K562 (cell line): ENCODE measurements around the gene BAZ2A. TPM values are rescaled to one million over a fixed set of nuclear protein-coding genes. Genes with fewer than 3 reads are reported as not detected.
A peak's percentile ranks its signal among the peaks of the same experiment; 100 is the strongest.

ENCODE experiments used
- BMI1 ChIP-seq: fragments of 150-350 bp; IDR thresholded peaks from 2 replicates; pipeline ENCODE4 v1.6.1; 2014; ENCODE audit warnings: low read length
- C11orf30 ChIP-seq: fragments of 450-650 bp; IDR thresholded peaks from 2 replicates; pipeline ENCODE4 v1.6.1; 2016; ENCODE audit warnings: low read depth, mild to moderate bottlenecking
- CEBPB ChIP-seq: fragments of 450-650 bp; IDR thresholded peaks from 2 replicates; pipeline ENCODE4 v1.6.1; 2016; ENCODE audit warnings: missing genetic modification characterization, missing compliant biosample characterization
- CHD1 ChIP-seq: fragments of 200-600 bp; sonication (generic); IDR thresholded peaks from one replicate; pipeline ENCODE4 v1.6.1; 2012; ENCODE audit warnings: mild to moderate bottlenecking, moderate library complexity, low read length, inconsistent platforms
- DIDO1 ChIP-seq: fragments of 450-650 bp; IDR thresholded peaks from 2 replicates; pipeline ENCODE4 v1.6.1; 2016; ENCODE audit warnings: low read depth, missing biosample characterization, missing genetic modification characterization
- FOXM1 ChIP-seq, 2 experiments: fragments of 450-650 bp in 1 of 2; sonication (generic) in 1 of 2; formaldehyde crosslinking in 1 of 2; IDR thresholded peaks; 2 replicates each; pipeline versions ENCODE4 v1.6.1 to v1.9.0; 2017 to 2022; ENCODE audit warnings: low read depth in 2 of 2, mild to moderate bottlenecking in 2 of 2, missing genetic modification reagents in 1 of 2, moderate library complexity in 1 of 2
- MCM7 ChIP-seq, 2 experiments: fragments of 450-650 bp; IDR thresholded peaks; 2 replicates each; pipeline ENCODE4 v1.6.1; 2016 to 2018
- NFIC ChIP-seq: fragments of 450-650 bp; IDR thresholded peaks from 2 replicates; pipeline ENCODE4 v1.6.1; 2017; ENCODE audit warnings: mild to moderate bottlenecking, inconsistent platforms
- PATZ1 ChIP-seq: fragments of 250-450 bp; sonication (Bioruptor Pico); IDR thresholded peaks from 2 replicates; pipeline ENCODE4 v1.5.0; 2020; ENCODE audit warnings: mild to moderate bottlenecking, borderline replicate concordance
- PTRF ChIP-seq: fragments of 450-650 bp; IDR thresholded peaks from 2 replicates; pipeline ENCODE4 v1.6.1; 2016; ENCODE audit warnings: mild to moderate bottlenecking, missing genetic modification characterization, missing compliant biosample characterization
- RBM39 ChIP-seq: fragments of 200-400 bp; formaldehyde crosslinking; optimal IDR thresholded peaks from 2 replicates; pipeline ENCODE3; 2018; ENCODE audit warnings: low read depth, low read length
- SIN3A ChIP-seq, 2 experiments: fragments of 150-350 bp in 1 of 2; IDR thresholded peaks; 2 replicates each; pipeline ENCODE4 v1.6.1; 2011 to 2016; ENCODE audit warnings: borderline replicate concordance in 2 of 2, low read depth in 2 of 2, low read length in 2 of 2, mild to moderate bottlenecking in 2 of 2, moderate library complexity in 2 of 2; ENCODE audit not compliant: control insufficient read depth in 1 of 2
- TGIF2 ChIP-seq: sonication (generic); formaldehyde crosslinking; IDR thresholded peaks from 2 replicates; pipeline ENCODE4 v1.8.1; 2022; ENCODE audit warnings: mild to moderate bottlenecking, missing genetic modification reagents, moderate library complexity
- YY1 ChIP-seq, 3 experiments: IDR thresholded peaks; 2 replicates each; pipeline ENCODE4 v1.6.1; 2011; ENCODE audit warnings: low read length in 2 of 3, mild to moderate bottlenecking in 2 of 3, moderate library complexity in 2 of 3, borderline replicate concordance in 1 of 3, control low read depth in 1 of 3, low read depth in 1 of 3; ENCODE audit not compliant: insufficient read depth in 3 of 3, insufficient replicate concordance in 2 of 3, control insufficient read depth in 1 of 3, insufficient read length in 1 of 3; ENCODE audit errors: extremely low read depth in 1 of 3
- ZBTB8A ChIP-seq: fragments of 450-650 bp; IDR thresholded peaks from 2 replicates; pipeline ENCODE4 v1.6.1; 2018; ENCODE audit warnings: mild to moderate bottlenecking, moderate library complexity; ENCODE audit not compliant: partially characterized antibody
- ZNF436 ChIP-seq: fragments of 250-450, 450-650 bp; sonication (Bioruptor Pico); formaldehyde crosslinking; IDR thresholded peaks from 2 replicates; pipeline ENCODE4 v1.7.0; 2020; ENCODE audit warnings: mild to moderate bottlenecking
- polyA plus RNA-seq, 8 experiments: library from polyadenylated mRNA; depleted of rRNA in 4 of 8; stranded (reverse) in 5 of 8; unstranded in 3 of 8; fragments of >200 nt; fragmentation: Nextera tagmentation in 2 of 8; fragmentation: Illumina TruSeq in 1 of 8; extraction: Ambion mirVana in 2 of 8; extraction: Trizol in 1 of 8; gene quantifications; 2 replicates each; pipeline versions ENCODE4 v1.2.1 to v1.2.3, GENCODE V29; 2011 to 2014; ENCODE audit warnings: inconsistent platforms in 1 of 8, missing spikeins in 1 of 8
- total RNA-seq, 7 experiments: library from RNA; depleted of rRNA in 6 of 7; stranded (reverse); fragments of >200 nt in 6 of 7; fragmentation: Illumina TruSeq in 2 of 7; extraction: Trizol in 2 of 7; gene quantifications; 2 replicates each; pipeline versions ENCODE4 v1.2.1 to v1.2.3, GENCODE V29; 2011 to 2021; ENCODE audit warnings: low replicate concordance in 1 of 7

Gene BAZ2A
- total and polyA plus RNA-seq, 9 of the 15 experiments (the other 6 are each of a cell fraction or from before 2014, with no cell fraction given) = 4.5 to 86.4 (median 26.2) TPM

GRCh38 chr12:56635806-56636674 lies 5.9 kb upstream of the BAZ2A start (continued):
- 0 out of 2 replicates have a peak, but pooled peaks have one; percentile 18 for TF ChIP-seq PATZ1 (CRISPR knock-in tag)
- peak; percentile 70 for TF ChIP-seq CHD1
- no peak for TF ChIP-seq PTRF
- no peak for TF ChIP-seq TGIF2
- TF ChIP-seq DIDO1 = no peak
- no peak for TF ChIP-seq MCM7 (IDR thresholded peaks at IDR 0.05)
- TF ChIP-seq RBM39 = no peak
- TF ChIP-seq YY1 (IDR thresholded peaks at IDR 0.05; ENCODE audit: borderline replicate concordance in 1 of 3, control insufficient read depth in 1 of 3, extremely low read depth in 1 of 3, insufficient read depth in 3 of 3, insufficient read length in 1 of 3, insufficient replicate concordance in 2 of 3, low read depth in 1 of 3, low read length in 2 of 3) = peak in 1 of 3 experiments; percentile 48
- TF ChIP-seq NFIC = peak; percentile 86
- peak; percentile 91 for TF ChIP-seq C11orf30
- no peak for TF ChIP-seq CEBPB
- TF ChIP-seq FOXM1 (IDR thresholded peaks at IDR 0.05; ENCODE audit: low read depth) = no peak
- no peak for TF ChIP-seq FOXM1 (CRISPR knock-in tag; IDR thresholded peaks at IDR 0.05; ENCODE audit: low read depth)
- TF ChIP-seq ZNF436 (CRISPR knock-in tag) = no peak
- TF ChIP-seq SIN3A (IDR thresholded peaks at IDR 0.05; ENCODE audit: borderline replicate concordance in 2 of 2, control insufficient read depth in 1 of 2, low read depth in 2 of 2, low read length in 2 of 2) = 0 out of 4 replicates have a peak, but pooled peaks of 1 of the 2 experiments have one; percentile 41
- TF ChIP-seq ZBTB8A = no peak
- TF ChIP-seq BMI1 = no peak
